GM13977 (cell line): ENCODE measurements around the gene C1orf87.

Experiments
- DNase-seq: peaks from one replicate; pipeline ENCODE4 v3.0.0; 2012; ENCODE audit warnings: low spot score
- in situ Hi-C: fragments of 300-500 bp; cut with MboI; formaldehyde crosslinking; loops from one replicate; pipeline ENCODE4 v1.12.0; 2022; ENCODE audit warnings: low sequenced_read_pairs, low pct_unique_long_range_greater_than_20kb, mixed read lengths, inconsistent platforms; ENCODE audit not compliant: unreplicated experiment
- TF ChIP-seq, protein P1 (sequence below): IDR thresholded peaks from 2 replicates; pipeline ENCODE4 v1.5.1; 2012; ENCODE audit warnings: mild to moderate bottlenecking, control low read depth; ENCODE audit not compliant: insufficient read depth; ENCODE audit errors: extremely low read depth, missing control alignments

C1orf87 gene

DNA sequence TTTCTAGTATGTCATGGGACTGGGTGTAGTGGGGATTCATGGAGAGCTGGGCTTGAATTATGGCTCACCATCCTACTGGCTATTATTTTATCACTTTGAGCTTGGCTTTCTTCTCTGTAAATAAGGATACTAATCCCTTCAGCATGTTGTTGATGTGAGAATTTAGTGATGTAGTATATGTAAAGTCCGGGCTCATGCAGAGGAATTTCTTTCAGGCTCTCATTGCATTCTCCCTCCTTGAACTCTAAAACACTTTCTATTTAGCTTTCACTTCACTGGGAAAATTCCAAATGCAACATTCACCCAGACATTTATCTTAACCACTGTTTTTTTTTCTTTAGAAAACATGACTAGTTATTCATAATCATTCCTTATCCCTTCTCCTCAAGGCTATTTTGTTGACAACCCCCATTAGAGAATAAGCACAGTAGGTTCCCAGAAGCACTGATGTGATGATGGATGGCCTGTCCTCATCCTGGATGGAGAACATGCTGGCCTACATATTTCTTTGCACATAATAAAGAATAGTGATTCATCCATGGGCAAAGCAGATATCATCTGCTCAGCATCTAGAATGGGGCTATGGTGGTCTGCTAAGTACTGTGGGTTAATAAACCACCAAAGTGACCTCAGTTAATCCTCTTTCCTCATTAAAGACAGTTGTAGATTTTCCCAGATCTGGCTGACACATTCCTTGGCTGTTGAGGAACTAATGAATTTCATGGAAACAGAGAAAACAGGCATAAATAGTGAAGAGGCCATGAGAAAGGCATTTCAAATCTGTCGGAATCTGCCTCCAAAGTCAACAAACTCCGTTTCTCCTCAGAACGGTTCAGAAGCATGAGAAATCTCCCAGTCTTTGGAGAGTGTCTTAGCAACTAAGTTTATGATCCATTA lies 79.0 kb downstream of the C1orf87 start:
- TF ChIP-seq, protein P1, sequence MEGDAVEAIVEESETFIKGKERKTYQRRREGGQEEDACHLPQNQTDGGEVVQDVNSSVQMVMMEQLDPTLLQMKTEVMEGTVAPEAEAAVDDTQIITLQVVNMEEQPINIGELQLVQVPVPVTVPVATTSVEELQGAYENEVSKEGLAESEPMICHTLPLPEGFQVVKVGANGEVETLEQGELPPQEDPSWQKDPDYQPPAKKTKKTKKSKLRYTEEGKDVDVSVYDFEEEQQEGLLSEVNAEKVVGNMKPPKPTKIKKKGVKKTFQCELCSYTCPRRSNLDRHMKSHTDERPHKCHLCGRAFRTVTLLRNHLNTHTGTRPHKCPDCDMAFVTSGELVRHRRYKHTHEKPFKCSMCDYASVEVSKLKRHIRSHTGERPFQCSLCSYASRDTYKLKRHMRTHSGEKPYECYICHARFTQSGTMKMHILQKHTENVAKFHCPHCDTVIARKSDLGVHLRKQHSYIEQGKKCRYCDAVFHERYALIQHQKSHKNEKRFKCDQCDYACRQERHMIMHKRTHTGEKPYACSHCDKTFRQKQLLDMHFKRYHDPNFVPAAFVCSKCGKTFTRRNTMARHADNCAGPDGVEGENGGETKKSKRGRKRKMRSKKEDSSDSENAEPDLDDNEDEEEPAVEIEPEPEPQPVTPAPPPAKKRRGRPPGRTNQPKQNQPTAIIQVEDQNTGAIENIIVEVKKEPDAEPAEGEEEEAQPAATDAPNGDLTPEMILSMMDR: no peak
- in situ Hi-C loops: no loop called here
- DNase-seq: no peak

DNA sequence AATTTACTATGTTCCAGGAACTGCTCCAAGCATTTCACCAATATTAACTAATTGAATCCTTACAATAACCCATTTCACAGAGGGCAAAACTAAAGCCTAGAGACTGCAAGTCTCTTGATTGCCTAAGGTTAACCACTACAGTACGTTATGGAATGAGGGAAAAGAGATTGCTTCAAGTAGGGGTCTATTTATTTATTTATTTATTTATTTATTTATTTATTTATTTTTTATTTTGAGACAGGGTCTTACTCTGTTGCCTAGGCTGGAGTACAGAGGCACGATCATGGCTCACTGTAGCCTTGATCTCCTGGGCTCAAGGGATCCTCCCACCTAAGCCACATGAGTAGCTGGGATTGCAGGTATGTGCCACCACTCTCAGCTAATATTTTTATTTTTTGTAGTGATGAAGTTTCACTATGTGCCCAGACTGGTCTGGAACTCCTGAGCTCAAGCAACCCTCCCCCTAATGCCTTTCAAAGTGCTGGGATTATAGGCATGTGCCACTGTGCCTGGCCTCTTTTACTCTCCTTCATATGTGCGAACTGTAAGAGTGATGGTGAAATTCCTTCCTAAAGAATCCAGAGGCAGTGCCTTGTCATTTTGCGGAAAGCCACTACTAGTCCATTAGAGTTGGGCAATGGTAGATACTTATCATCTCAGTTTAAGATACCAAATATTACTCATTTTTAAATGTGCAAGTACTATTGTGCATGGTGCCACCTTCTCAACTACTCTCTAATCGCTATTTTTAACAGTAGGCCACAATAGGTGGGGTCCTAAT lies 81.3 kb downstream of the C1orf87 start:
- no peak for DNase-seq
- TF ChIP-seq, protein P1: no peak
- in situ Hi-C loops: no loop called here

DNA sequence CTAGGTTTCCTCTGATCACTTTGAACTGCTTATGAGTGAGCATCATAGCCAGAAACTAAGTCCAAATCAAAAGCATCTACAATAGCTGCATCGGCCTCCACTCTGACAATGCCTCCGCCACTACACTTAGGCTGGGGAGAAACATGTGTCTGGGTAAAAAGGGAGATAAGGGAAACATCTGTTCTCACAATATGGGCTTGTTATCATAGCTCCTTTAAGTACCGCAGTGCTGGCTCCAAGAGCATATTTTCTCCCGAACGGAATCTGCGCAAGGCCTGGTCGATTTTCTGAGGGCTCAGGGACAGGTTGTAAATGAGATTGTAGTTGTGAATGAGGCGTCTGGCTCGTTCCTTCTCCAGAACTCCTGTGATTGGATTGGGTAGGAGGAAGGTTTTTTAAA lies 83.1 kb downstream of the C1orf87 start:
- DNase-seq: no peak
- TF ChIP-seq, protein P1: no peak
- in situ Hi-C loops: no loop called here

DNA sequence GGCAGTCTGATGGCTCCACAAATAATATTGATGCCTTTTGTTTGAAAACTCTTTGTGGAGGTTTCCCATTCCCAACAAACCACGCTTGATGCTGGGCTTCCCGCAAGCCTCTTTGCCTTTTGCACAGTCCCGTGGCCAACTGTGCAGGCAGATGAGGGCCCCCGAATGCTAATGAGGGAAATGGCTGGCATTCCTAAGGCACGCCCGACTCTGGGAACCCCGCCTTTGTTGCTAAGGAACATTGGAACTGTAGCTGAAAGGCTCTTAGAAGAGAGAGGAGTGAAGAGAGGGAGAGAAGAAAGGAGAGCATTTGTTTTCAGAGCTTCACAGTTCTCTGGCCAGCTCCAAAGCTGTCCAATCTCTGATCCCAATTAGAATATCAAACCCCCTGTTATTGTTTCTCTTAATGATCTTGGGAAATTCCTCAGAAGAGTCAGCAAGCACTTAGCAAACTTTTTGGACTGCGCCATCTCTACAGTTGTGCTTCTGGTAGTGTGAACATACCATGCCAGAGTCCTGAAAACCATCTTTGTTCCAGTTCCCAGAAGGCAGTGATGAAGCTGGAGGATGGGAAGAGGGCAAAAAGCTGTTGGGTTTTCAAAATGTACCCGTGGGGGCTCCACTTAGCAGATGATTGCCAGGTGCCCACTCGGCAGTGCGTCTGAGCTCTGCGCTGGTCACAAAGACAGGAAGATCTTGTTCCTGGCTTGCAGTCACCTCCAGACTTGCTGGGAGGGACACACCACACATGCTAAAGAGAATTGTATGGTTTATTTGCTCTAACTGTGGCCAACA lies 86.9 kb downstream of the C1orf87 start:
- TF ChIP-seq, protein P1: no peak
- no peak for DNase-seq
- in situ Hi-C loops: no loop called here

DNA sequence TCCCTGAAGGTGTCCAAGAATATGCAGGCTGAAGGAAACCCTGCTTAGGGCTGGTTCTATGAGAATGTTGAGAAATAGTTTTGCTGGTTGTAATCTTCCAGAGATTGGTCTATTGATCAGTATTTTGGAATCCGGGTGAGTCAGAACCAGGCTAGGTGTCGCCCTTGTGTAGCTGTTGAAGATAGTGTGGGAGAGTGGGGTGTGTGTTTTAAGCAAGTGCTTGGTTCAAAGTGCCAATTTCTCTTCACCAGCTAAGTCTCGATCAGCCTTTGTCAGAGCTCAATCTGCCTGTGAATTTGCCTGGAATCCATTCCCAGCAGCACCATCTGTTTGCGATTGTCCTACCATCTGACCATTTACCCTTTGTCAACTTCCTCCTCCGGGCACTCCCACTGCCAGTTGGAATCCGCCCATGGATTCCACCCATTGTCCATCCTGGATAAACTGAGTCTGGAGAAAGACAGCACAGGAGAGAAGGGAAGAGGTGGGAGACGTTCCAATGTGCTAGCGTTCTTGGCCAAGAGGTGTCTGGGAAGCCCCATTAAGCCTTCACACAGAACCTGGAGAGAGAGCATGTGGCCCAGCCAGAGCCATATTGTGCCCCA lies 87.6 kb downstream of the C1orf87 start:
- no peak for DNase-seq
- TF ChIP-seq, protein P1: no peak
- in situ Hi-C loops: no loop called here

DNA sequence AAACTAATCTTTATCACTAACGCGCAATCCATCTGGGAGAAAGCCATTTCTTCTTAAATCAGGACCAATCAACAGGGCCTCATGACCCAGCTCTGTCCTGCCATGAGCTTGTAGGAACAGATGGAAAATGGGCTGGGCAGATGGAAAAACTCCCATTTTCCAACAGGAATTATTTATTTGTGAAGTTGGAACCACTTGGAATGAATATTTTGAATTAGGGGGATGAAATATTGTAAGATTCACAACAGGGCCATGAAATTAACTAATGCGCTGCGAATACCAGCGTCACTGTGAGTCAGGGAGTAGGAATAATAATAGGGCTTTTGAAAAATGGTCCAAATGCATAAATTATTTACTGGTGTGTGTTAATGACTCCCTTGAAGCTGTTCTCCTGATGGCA lies 93.9 kb downstream of the C1orf87 start:
- DNase-seq: no peak
- TF ChIP-seq, protein P1: no peak
- in situ Hi-C loops: no loop called here
